NCI-H748 treated with DMSO at 0.1 percent for 48 hours (cell line): ENCODE measurements around the gene NKX2-2.
"Not testable (repeated sequence)": the region's sequence is repeated elsewhere in the genome, so short reads cannot be mapped to it uniquely, and the experiment has no call there.

ENCODE experiments used
- DNase-seq: peaks from one replicate; lab custom pipeline; 2025; lab: John Stamatoyannopoulos, UW

Gene NKX2-2

GRCh38 chr20:21508230-21509078, 5.4 kb downstream of the NKX2-2 start:
- DNase-seq = no peak

GRCh38 chr20:21507400-21508229, 6.2 kb downstream of the NKX2-2 start:
- DNase-seq = no peak

DNA sequence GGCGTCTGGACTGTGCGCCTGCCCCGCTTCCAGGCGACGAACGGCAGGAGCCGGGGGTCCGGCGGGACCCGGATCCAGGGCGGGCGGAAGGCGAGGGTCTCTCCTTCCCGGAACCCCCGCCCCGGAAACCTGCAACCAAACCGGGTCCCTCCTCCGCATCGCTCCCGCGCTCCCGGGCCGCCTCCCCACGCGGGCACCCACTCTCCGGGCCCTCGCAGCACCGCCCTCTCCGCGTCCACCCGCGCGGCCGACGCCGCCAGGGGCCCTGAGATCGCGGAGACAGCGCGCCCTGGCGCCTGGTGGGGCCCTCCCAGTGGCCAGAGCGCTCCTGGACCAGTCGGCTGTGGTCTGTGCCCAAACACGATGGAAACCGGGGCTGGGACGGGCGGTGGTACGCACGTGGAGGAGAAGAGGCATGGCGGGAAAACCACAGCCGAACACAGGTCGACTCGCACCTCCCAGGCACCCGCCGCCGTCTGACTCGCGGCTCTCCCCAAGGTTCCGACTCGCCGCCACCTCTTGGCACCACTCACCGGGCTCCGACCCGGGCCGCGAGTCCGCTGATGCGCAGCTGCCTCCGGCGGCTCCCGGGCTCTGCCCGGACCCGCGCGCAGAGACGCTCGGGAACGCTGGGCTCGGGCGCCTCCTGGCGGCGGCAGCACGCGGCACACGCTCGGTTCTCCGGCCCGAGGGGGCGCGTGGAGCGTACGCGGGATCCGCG, 7.9 kb downstream of the NKX2-2 start:
- DNase-seq = no peak

- DNase-seq = no peak
Measured at GRCh38 chr20:21505161-21505809, 8.6 kb downstream of the NKX2-2 start.

- DNase-seq = no peak
Measured at GRCh38 chr20:21504323-21504722, 9.5 kb downstream of the NKX2-2 start.

- DNase-seq = no peak
Measured at GRCh38 chr20:21503345-21503744, 10.5 kb downstream of the NKX2-2 start.

DNA sequence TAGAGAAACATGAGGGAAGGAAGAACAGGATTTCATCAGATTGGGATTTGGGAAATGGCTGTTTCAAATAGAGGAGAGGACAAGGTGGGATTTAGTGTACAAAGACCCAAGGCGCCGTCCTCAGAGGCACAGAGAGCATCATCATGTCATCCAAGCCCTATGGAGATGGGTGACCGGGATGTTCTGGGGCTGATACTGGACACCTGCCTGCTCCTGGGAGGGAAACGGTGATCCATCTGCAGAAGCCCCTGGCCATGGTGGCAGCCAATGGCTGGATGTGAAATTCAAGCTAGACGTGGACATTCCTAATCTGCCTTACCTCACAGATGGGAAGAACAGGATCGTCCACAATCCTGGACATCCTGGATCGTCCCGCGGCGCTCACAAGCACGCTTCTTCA, 12.7 kb downstream of the NKX2-2 start:
- no peak for DNase-seq

- DNase-seq = no peak
Measured at GRCh38 chr20:21500599-21500998, 13.3 kb downstream of the NKX2-2 start.

DNA sequence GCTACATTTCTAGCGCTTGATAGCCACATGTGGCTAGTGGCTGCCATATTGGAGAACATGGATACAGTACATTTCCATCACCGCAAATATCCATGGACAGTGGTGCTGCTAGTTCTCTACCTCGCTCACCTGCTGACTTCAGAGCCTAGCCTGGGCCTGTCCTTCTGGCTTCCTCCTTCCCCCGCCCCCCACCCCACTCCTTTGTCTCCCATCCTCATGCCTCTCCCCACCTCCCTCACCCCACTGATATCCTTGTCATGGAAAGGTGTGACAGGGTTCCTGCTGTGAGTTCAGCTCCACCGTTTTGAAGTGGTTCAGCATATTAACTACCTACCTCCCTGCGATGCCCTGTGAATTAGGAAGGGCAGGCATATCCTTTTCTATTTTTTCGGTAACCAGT, 14.2 kb downstream of the NKX2-2 start:
- no peak for DNase-seq

GRCh38 chr20:21498635-21499034, 15.2 kb downstream of the NKX2-2 start:
- no peak for DNase-seq

- no peak for DNase-seq
Measured at GRCh38 chr20:21498195-21498594, 15.7 kb downstream of the NKX2-2 start.

- no peak for DNase-seq
Measured at GRCh38 chr20:21496452-21496851, 17.4 kb downstream of the NKX2-2 start.

GRCh38 chr20:21493049-21493448, 20.8 kb downstream of the NKX2-2 start:
- DNase-seq = no peak

DNA sequence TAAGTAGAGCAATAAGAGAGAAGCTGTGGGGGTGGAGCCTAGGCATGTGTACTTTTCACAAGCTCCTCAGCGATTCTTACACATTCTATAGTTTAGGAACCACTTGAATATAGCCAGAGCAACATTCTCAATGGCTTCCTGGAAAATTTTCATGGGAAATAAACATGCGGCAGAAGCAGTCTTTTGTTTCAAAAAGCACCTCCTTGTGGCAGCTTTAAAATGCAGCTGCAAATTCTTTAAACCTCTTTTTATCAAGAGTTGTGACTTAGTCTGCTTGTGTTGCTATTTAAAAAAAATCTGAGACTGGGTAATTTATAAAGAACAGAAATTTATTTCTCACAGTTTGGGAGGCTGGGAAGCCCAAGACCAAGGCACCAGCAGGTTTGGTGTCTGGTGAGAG, 23.8 kb downstream of the NKX2-2 start:
- no peak for DNase-seq

- DNase-seq = not testable (repeated sequence)
Measured at GRCh38 chr20:21480144-21480543, 33.7 kb downstream of the NKX2-2 start.

GRCh38 chr20:21465799-21466198, 48.1 kb downstream of the NKX2-2 start:
- no peak for DNase-seq

GRCh38 chr20:21464916-21465315, 48.9 kb downstream of the NKX2-2 start:
- DNase-seq = no peak
